HG03575 (cell line): Measurements from ENCODE around the gene CHM.
"Not testable (repeated sequence)": the region's sequence is repeated elsewhere in the genome, so short reads cannot be mapped to it uniquely, and the experiment has no call there.

Source experiments
- ATAC-seq: cut with Tn5 transposase; IDR thresholded peaks from one replicate; pipeline ENCODE4 v1.9.1; 2021; ENCODE audit not compliant: unreplicated experiment, insufficient number of reproducible peaks, low FRiP score; ENCODE audit errors: extremely low read depth

CHM gene

DNA sequence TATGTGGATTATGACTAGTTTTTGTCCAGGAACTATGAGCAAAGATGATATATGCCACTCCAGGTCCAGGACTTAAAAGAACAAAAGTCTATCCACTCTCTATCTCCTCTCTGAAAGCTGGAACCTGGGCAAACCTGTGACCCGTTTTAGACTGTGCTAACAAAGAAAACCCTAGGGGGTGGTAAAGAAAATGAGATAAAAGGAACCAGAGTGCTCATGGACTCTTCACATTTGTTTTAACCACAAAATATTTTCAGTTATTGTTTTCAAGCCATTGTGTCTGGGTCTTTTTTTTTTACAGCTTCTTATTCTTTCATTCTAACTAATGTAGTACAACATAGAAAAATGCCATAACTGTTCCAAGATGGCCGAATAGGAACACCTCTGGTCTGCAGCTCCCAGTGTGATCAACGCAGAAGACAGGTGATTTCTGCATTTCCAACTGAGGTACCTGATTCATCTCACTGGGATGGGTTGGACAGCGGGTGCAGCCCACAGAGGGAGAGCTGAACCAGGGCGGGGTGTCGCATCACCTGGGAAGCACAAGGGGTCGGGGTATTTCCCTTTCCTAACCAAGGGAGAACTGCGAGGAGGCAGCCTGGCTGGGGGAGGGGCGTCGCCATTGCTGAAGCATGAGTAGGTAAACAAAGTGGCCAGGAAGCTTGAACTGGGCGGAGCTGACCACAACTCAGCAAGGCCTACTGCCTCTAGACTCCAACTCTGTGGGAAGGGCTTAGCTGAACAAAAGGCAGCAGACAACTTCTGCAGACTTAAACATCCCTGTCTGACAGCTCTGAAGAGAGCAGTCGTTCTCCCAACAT, 45.1 kb downstream of the CHM start:
- ATAC-seq, result no peak

DNA sequence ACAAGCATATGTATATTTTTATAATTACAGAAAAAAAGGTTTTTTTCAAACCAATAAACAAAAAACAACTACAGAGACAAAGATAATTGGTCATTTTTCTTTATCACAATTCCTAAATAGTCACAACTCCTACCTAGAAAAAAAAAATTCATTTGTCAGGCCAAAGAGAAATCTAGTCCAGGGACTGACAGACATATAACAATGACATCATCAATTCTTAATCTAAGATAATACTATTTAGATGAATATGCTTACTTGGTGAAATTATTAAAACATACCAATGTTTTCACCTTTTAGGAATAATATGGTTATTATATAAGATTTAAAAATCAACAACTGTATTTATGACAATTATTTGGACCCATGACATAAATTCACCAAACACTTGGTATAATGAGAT, 48.4 kb downstream of the CHM start:
- ATAC-seq, result no peak

DNA sequence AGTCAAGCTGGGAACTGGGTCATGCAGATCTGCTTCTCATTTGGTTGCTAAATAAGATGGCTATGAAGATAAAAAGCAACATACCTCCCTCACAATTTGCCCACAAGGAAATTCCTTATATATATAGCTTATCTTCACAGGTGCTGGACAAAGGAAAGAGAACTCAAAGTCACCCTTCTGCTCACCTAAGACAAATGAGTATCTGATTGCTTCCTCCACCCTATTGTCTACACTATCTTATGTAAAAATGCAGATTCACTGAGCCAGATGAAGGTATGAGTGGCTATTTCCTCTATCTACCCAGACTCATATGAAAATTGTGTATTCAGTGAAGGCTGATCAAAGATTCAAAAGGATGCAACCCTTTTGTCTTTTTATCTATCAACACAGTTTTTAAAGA, 50.8 kb downstream of the CHM start:
- no peak for ATAC-seq

DNA sequence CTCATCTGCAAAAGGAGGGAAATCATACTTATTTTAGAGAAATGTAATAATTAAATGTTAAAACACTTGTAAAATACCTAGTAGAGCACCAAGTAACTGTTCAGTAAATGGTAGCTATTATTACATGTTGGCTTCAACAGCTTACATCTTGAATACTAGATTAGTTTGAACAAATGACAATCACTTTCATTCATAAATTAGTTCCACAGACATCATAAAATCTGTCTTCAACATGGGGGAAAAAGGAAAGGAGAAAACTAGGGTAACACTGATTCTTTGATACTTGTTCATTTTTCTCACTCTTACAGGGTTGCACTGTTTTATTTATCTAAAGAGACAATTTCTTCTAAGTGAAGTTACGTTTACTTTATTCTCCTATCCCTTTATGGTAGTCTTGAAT, 51.7 kb downstream of the CHM start:
- ATAC-seq, result no peak

DNA sequence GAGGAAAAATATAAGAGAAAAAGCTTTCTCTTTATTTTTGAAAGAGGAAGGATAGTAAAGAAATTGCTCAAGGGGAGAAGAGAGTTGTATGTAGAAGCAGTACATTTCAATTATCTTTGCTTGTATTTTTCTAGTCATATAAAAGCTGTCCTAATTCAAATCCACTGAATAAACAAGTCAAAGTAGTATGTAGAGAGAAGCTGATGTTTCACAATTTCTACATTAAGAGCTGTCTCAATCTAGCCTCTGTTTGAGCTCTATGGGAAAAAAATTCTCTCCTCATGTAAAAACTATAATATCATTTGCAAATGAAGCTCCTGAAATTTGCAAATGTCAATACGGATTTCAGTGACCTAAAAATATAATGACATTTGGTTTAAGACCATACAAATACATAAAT, 52.6 kb downstream of the CHM start:
- no peak for ATAC-seq

DNA sequence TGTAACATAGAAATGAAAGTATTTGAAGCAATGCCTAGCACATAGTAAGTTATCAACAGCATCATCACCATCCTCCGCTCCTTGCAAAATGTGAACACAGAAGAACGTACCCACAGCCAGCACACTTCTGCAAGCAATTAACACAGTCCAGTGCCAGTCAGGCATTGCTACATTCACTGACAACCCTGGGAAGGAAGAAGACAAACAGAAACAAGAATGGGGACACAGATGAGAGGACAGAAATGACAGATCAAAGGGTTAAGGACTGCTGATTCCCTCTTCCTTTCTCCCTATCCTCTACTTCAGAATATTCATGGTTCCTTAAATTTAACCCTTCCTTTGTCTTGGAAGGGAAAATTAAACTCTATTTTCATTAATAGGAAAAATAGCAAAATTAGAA, 53.1 kb downstream of the CHM start:
- no peak for ATAC-seq

DNA sequence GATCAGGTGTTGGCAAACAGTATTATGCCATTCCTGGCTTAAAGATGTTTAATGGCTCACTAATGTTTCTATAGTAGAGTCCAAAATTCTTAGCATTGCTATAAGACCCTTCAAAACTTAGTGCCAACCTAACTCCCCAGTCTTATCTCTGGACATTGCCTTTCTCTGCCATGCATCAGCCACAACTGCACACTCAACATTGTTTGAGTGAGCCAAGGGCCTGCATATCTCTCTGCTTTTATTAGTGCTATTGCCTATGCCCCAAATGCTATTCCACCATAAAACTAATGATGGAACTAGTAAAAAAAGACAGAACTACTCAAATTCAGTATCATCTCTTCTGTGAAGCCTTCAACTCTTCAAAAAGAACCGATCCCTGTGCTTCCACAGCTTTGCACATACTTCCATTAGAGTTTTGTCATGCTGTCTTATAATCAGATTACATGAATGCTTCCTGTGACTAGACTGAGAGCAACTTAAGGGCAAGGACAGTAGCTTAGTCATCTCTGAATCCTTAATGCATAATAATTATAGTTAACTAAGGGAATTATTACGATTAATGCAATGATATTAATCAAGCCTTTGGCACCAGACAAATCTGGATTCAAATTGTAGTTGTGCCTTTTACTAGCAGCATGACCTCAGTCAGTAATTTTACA, 53.7 kb downstream of the CHM start:
- ATAC-seq, result no peak

DNA sequence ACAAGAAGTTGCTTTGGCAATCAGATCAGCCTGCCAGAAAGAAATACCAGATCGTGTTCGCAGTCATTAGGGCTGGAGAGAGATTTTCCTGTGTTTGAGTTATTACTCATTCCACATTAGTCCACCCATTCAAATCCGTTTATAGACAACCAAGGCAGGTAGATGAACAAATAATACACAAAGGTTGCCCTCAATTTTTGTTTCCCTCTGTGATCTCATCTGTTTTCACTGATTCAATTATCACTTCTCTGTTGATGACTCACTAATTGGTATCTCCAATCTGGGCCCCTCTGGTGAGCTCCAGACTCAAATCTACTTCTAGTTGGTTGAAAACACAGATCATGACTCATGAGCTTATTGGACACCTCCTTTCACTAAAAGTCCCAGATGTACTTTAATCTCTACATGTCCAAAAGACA, 54.5 kb downstream of the CHM start:
- ATAC-seq, result no peak

DNA sequence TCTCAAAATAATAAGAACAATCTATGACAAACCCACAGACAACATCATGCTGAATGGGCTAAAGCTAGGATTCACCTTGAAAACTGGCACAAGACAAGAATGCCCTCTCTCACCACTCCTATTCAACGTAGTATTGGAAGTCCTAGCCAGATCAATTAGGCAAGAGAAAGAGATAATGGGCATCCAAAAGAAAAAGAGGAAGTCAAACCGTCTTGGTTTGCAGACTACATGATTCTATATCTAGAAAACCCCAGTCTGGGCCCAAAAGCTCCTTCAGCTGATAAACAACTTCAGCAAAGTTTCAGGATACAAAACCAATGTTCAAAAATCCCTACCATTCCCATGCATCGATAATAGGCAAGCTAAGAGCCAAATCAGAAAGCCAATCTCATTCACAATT, 59.0 kb downstream of the CHM start:
- no peak for ATAC-seq

DNA sequence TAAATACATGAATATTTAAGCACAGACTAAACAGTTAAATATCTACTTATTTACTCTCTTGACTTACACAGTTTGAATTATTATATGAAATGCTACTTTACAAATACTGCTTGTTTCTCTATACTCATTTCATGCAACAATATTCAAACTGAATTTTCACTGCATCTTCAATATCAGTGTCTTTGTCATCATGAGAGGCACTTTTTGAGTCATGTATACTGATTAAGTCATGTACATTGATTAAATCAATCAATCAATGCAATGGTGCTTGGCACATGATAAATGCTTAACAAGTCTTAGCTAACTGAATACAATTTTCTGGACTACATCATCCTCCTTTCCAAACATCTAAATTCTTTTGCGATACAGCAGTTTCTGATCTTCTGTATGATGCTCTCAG, 67.1 kb downstream of the CHM start:
- ATAC-seq, result no peak

DNA sequence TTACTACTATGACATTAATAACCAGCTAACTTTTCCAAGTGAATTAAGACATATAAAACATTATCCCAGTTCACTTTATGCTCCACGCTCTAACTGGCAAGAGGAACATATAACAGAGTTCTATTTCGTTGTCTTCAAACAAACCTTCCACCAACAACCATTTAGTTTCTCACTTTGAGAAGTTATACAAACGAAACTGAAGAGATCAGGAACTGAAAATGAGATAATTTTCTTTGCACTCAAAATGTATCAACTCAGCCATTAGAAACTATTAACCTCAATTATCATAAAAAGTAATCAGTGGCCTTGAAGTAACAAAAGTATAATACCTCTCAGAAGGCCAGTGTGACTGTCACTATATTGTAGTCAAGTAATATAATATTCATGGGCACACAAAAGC, 70.1 kb downstream of the CHM start:
- no peak for ATAC-seq

DNA sequence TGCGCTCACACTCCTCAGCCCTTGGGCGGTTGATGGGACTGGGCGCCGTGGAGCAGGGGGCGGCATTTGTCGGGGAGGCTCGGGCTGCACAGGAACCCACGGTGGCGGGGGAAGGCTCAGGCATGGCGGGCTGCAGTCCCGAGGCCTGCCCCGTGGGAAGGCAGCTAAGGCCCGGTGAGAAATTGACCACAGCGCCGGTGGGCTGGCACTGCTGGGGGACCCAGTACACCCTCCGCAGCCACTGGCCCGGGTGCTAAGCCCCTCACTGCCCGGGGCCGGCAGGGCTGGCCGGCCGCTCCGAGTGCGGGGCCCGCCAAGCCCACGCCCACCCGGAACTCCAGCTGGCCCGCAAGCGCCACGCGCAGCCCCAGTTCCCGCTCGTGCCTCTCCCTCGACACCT, 75.0 kb downstream of the CHM start:
- not testable (repeated sequence) for ATAC-seq

DNA sequence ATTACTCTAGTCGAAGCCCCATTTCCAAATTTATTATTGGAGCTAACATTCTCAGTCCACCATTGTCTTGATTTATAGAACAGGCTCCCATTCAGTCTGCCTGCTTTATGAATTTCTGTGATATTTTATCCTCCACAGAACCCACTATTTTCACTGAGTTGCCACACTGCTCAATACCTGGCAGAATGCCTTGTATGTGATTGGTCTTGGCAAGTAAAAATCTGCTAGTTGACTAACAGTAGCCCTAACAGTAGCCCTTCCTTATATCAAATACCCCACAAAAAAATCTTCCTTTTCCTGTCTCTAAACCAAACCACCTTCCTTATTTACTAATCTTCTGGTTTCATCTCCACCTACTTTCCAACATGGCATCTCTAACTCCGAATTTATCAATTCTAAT, 82.6 kb downstream of the CHM start:
- no peak for ATAC-seq

DNA sequence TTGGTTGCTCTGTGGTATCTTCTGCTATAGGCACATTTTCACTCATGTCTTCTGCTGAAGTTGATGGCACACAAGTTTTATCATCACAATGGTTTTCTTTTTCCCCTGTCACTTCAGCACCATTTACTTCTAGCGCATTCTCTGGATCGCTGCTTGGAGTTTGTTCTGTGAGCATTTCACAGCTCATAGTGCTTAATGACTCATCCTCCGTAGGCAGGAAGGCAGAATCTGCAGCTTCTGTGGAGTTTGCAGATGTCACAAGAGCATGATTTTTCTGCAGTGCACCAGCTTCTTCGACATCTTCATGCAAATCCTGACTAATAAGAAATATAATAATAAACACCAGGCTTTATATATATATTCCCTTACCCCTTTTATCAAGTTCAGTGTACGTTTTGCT, 83.6 kb downstream of the CHM start:
- ATAC-seq, result no peak

DNA sequence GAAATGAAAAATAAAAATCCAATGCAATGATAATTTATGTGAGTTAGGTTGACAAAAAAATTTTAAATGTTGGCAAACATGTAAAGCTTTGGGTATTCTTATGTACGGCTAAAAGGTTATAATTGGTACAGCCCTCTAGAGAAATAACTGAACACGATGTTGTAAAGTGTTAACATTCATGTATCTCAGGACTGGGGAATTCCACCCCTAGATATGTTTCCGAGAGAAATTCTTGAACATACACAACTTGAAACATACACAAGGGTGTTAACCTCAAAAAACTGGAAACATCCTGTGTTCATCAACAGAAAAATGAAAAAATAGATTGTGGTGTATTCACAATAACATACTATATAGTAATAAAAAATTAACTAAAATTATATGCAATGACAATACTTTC, 91.8 kb downstream of the CHM start:
- no peak for ATAC-seq

DNA sequence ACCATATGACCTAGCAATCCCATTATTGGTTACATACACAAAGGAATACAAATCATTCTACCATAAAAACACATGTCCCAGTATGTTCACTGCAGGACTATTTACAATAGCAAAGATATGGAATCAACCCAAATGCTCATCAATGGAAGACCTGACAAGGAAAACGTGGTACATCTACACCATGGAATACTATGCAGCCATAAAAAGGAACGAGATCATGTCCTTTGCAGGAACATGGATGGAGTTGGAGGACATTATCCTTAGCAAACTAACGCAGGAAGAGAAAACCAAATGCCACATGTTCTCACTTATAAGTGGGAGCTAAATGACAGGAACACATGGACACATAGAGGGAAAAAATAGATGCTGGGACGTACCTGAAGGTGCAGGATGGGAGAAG, 102.6 kb downstream of the CHM start:
- not testable (repeated sequence) for ATAC-seq

DNA sequence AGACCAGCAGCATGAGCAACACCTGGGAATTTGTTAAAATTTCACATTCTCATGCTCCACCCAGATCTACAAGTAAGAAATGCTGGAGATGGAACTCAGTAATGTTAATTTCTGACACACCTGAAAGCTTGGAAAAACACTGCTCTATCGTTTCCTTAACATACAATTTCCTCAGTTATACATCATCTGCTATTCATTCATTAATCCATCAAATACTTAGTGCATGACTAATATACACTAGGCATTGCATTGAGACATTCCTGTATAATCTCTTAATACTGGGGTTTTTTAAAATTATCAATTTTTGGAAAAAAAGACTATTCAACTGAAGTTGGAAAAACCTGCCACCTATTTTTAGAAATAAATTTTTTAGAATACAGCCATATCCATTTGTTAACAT, 106.1 kb downstream of the CHM start:
- ATAC-seq, result no peak

DNA sequence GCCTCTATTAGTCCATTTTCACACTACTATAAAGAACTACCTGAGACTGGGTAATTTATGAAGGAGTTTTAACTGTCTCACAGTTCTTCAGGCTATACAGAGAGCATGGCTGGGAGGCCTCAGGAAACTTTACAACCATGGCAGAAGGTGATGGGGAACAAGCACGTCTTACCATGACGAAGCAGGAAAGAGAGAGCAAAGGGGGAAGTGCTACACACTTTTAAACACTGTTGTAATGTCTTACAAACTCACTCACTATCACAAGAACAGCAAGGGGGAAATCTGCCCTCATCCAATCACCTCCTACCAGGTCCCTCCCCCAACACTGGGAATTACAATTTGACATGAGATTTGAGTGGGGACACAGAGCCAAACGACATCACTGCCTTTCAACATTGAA, 107.4 kb downstream of the CHM start:
- not testable (repeated sequence) for ATAC-seq

DNA sequence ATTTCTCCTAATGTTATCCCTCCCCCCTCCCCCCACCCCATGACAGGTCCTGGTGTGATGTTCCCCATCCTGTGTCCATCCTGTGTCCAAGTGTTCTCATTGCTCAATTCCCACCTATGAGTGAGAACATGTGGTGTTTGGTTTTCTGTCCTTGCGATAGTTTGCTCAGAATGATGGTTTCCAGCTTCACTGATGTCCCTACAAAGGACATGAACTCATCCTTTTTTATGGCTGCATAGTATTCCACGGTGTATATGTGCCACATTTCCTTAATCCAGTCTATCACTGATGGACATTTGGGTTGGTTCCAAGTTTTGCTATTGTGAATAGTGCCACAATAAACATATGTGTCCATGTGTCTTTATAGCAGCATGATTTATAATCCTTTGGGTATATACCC, 113.0 kb downstream of the CHM start:
- not testable (repeated sequence) for ATAC-seq

DNA sequence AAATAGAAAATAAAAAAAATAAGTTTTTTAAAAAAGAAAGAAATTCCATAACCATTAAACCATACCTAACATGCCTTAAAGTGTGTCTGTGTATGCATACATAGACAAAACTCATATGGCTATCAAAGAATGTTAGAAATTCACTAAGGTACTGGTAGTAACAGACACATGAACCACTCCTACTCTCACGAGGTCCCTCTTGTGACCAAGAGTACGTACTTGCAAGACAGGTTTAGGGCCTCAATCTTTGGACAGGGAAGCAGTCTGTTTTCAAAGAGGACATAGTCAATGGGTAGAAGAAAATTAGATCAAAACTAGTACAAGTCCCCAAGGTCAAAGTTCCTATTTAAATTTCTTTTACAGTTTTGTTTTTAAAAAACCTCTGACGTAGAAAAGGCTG, 117.3 kb downstream of the CHM start:
- ATAC-seq, result no peak

DNA sequence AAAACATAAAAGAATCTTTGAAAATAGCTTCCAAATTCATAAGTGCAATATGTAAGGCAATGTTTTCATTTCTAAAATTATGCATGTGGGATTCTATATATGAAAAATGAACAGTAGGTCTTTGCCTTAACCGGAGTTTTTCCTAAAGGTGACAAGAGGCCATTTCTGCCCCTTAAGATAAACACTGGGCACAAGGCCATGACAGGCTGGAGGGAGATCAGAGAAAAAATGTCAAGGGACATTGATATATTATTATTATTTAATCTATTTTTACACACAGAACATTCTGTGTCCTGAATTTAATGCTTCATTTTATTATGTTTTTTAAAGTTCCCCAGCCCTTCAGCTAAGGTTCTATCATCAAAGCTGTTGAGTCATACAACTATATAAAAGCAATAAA, 118.8 kb downstream of the CHM start:
- ATAC-seq, result no peak
